GM12878 (cell line): Measurements from ENCODE around the gene ZKSCAN7. TPM values are rescaled to one million over a fixed set of nuclear protein-coding genes. Genes with fewer than 3 reads are reported as not detected.
"Not testable (repeated sequence)": the region's sequence is repeated elsewhere in the genome, so short reads cannot be mapped to it uniquely, and the experiment has no call there.

Experiments
- ATAC-seq: fragments of 200-7000 bp; cut with Tn5 transposase; 3 replicates; pipeline ENCODE4 v1.9.1; 2020; ENCODE audit warnings: mild to moderate bottlenecking, moderate library complexity
- BruUV-seq: library from RNA; stranded (reverse); fragments of 400-500 nt; replicated peaks from 2 replicates; lab custom pipeline; 2021; lab: Mats Ljungman, UMichigan
- CTCF ChIA-PET: fragments of 300-600 bp; sonication (Branson Sonifier 250); formaldehyde crosslinking; extraction: SDS; loops from one replicate; lab custom pipeline; 2021; ENCODE audit warnings: inconsistent platforms; lab: Yijun Ruan, JAX
- POLR2A ChIA-PET: fragments of 350-600 bp; formaldehyde crosslinking; extraction: SDS; loops from one replicate; lab custom pipeline; 2021; ENCODE audit warnings: inconsistent platforms; lab: Charles Lee
- RAD21 ChIA-PET: fragments of 300-600 bp; sonication (Branson Sonifier 250); formaldehyde crosslinking; loops from one replicate; lab custom pipeline; 2023; ENCODE audit warnings: antibody characterized with exemption; ENCODE audit not compliant: unreplicated experiment; lab: Charles Lee
- SMC1A ChIA-PET: fragments of 300-600 bp; sonication (Branson Sonifier 250); formaldehyde crosslinking; loops from one replicate; lab custom pipeline; 2023; ENCODE audit not compliant: unreplicated experiment, uncharacterized antibody; lab: Charles Lee
- DNase-seq: peaks from one replicate; pipeline ENCODE4 v3.0.0-alpha.2; 2011; ENCODE audit warnings: low read depth, low spot score
- FAIRE-seq: peaks from 3 replicates; lab custom pipeline; 2011; peaks lifted over from hg19 to GRCh38; lab: Jason Lieb, UNC
- H2AFZ ChIP-seq: 2 replicates; pipeline ENCODE4 v1.6.0; 2011; ENCODE audit warnings: low read depth, low read length, control low read depth; ENCODE audit not compliant: control insufficient read depth
- H3K27ac ChIP-seq: 2 replicates; pipeline ENCODE4 v1.5.1; 2011; ENCODE audit warnings: control low read depth; ENCODE audit not compliant: control insufficient read depth, insufficient read depth
- H3K27me3 ChIP-seq, 2 experiments: replicated peaks in 1 of 2; 2 replicates each; pipeline versions ENCODE4 v1.6.0 to v1.6.1; 2011; ENCODE audit warnings: low read length in 1 of 2; ENCODE audit not compliant: control insufficient read depth in 2 of 2, insufficient read depth in 2 of 2
- H3K36me3 ChIP-seq, 2 experiments: 2 replicates each; pipeline ENCODE4 v1.5.1; 2011; ENCODE audit warnings: low read length in 1 of 2; ENCODE audit not compliant: control insufficient read depth in 2 of 2, insufficient read depth in 2 of 2
- H3K4me1 ChIP-seq: 2 replicates; pipeline ENCODE4 v1.6.1; 2011; ENCODE audit warnings: mild to moderate bottlenecking, low read length, moderate library complexity, mixed read lengths; ENCODE audit not compliant: control insufficient read depth, insufficient read depth
- H3K4me2 ChIP-seq: 2 replicates; pipeline ENCODE4 v1.6.0; 2011; ENCODE audit warnings: control low read depth; ENCODE audit not compliant: control insufficient read depth, insufficient read depth
- H3K4me3 ChIP-seq: fragments of 200-600 bp; sonication (generic); 2 replicates; pipeline ENCODE4 v1.5.1; 2016
- H3K79me2 ChIP-seq: 2 replicates; pipeline ENCODE4 v1.6.0; 2011; ENCODE audit warnings: low read length; ENCODE audit not compliant: control insufficient read depth, insufficient read depth
- H3K9ac ChIP-seq: 2 replicates; pipeline ENCODE4 v1.8.0; 2011; ENCODE audit warnings: low read length, control low read depth, mixed read lengths; ENCODE audit not compliant: control insufficient read depth, insufficient read depth
- H3K9me3 ChIP-seq: replicated peaks from 3 replicates; pipeline ENCODE4 v1.5.1; 2011; ENCODE audit warnings: mild to moderate bottlenecking, low read length; ENCODE audit not compliant: control insufficient read depth, insufficient read depth
- H4K20me1 ChIP-seq: 2 replicates; pipeline ENCODE4 v1.6.0; 2011; ENCODE audit not compliant: control insufficient read depth, insufficient read depth
- NFYA ChIP-seq: IDR thresholded peaks from 2 replicates; pipeline ENCODE4 v1.6.1; 2011; ENCODE audit warnings: low read depth, mild to moderate bottlenecking, low read length, improper control_type of control experiment, borderline replicate concordance
- WGBS: methylation state at CpG from one replicate; pipeline ENCODE4 v1.1.6; 2016; ENCODE audit warnings: low lambda C conversion rate; ENCODE audit not compliant: insufficient replicate concordance, insufficient coverage; ENCODE audit errors: missing lambda C conversion rate; 5-methylcytosine and 5-hydroxymethylcytosine counted together
- in situ Hi-C: fragments of 300-500 bp; cut with MboI; formaldehyde crosslinking; loops from 9 replicates; pipeline ENCODE4 v1.14.3; 2018; ENCODE audit warnings: mixed read lengths
- intact Hi-C: fragments of 100-400 bp; cut with micrococcal nuclease; formaldehyde crosslinking; loops from one replicate; pipeline ENCODE4 v1.14.2; 2022; ENCODE audit not compliant: unreplicated experiment
- polyA plus RNA-seq, 11 experiments: library from polyadenylated mRNA; depleted of rRNA in 4 of 11; unstranded in 6 of 11; stranded (reverse) in 5 of 11; fragments of >200 nt; fragmentation: Nextera tagmentation in 4 of 11; fragmentation: Illumina TruSeq in 1 of 11; extraction: Ambion mirVana in 4 of 11; extraction: Trizol in 1 of 11; gene quantifications; 1 replicate in 1 of 11; 2 replicates in 10 of 11; pipeline versions ENCODE4 v1.2.1 to v1.2.3, GENCODE V29; 2011 to 2016; ENCODE audit warnings: inconsistent platforms in 2 of 11, missing spikeins in 2 of 11, low read depth in 1 of 11
- total RNA-seq, 4 experiments: library from RNA; depleted of rRNA in 3 of 4; stranded (reverse); fragments of >200 nt in 3 of 4; fragmentation: Illumina TruSeq in 1 of 4; extraction: Trizol in 1 of 4; gene quantifications; 2 replicates each; pipeline versions ENCODE4 v1.2.1 to v1.2.3, GENCODE V29; 2013 to 2021

The ZKSCAN7 gene
- total and polyA plus RNA-seq, 10 of the 15 experiments (the other 5 are each of a cell fraction or from before 2014, with no cell fraction given), result 0.77 to 6.0 (median 3.5) TPM

DNA sequence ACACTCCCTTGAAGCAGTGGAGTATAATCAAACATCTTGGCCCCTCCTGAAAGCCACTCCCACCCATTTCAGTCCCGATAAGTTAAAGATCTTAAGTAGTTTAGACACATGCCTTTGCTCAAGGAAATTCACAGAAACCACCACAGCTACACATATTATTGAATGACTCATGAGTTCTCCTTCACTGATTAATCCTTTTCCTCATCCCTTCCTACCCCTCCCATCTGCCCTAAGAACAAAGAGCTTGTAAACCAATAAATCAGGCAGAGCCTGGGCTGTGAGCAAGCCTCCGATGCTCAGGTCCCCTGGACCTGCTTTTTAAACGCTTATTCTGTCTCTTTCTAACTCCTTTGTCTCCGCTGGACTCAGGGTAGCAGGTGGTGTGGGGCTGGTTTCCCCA is 20.3 kb upstream of the ZKSCAN7 start:
- WGBS, result 8% methylated on average over 4 of the region's 4 CpGs
- H3K4me3 ChIP-seq, ATAC-seq, DNase-seq, H3K4me1 ChIP-seq, H3K79me2 ChIP-seq, POLR2A ChIA-PET, FAIRE-seq, H3K36me3 ChIP-seq, H3K27me3 ChIP-seq, H2AFZ ChIP-seq, H3K9me3 ChIP-seq, H4K20me1 ChIP-seq, H3K9ac ChIP-seq, H3K27ac ChIP-seq, H3K4me2 ChIP-seq, BruUV-seq: not testable (repeated sequence)
- CTCF ChIA-PET, result interaction anchor here (1.1 to 4.4 kb wide), 3 partner anchors 19 to 506 kb away, joined by 3 to 56 read pairs (median 4); no protein-coding TSS in a partner anchor
- SMC1A ChIA-PET, result interaction anchor here (1.4 to 2.3 kb wide), 2 partner anchors 17 to 379 kb away, joined by 4 to 21 read pairs; no protein-coding TSS in a partner anchor
- RAD21 ChIA-PET, result interaction anchor here (1.6 to 4.5 kb wide), 2 partner anchors 213 to 379 kb away, joined by 3 to 23 read pairs; no protein-coding TSS in a partner anchor
- intact Hi-C loops (loop anchor here (5.0 kb wide), 1 partner anchor 212 kb away; no protein-coding TSS in a partner anchor), in situ Hi-C loops (loop anchor here (5.0 kb wide), 1 partner anchor 383 kb away; no protein-coding TSS in a partner anchor)

GRCh38 chr3:44535364-44535763 is 19.6 kb upstream of the ZKSCAN7 start:
- no peak for TF ChIP-seq NFYA
- H3K4me2 ChIP-seq, result no peak overlapping the region
- no peaks in the 10 kb centered on the region for H4K20me1 ChIP-seq
- in situ Hi-C loops, result no loop called here
- FAIRE-seq, result no peak
- ATAC-seq, result no peak
- no TSS peak for BruUV-seq
- SMC1A ChIA-PET, result interaction anchor here (1.4 kb wide), 1 partner anchor 379 kb away, joined by 4 read pairs; no protein-coding TSS in a partner anchor
- no peaks in the 10 kb centered on the region for H3K36me3 ChIP-seq
- H3K27ac ChIP-seq, result no peak overlapping the region
- no peak overlapping the region for H2AFZ ChIP-seq
- CTCF ChIA-PET, result interaction anchor here (1.1 to 4.4 kb wide), 2 partner anchors 18 to 379 kb away, joined by 4 to 56 read pairs; no protein-coding TSS in a partner anchor
- no peaks in the 10 kb centered on the region for H3K27me3 ChIP-seq
- no peaks in the 10 kb centered on the region for H3K4me1 ChIP-seq
- no peaks in the 10 kb centered on the region for H3K79me2 ChIP-seq
- 6% methylated on average over 1 of the region's 1 CpG for WGBS
- POLR2A ChIA-PET, result interaction anchor here (1.1 kb wide), 1 partner anchor 147 kb away, joined by 3 read pairs; no protein-coding TSS in a partner anchor
- no peak overlapping the region for H3K4me3 ChIP-seq
- intact Hi-C loops, result no loop called here
- no peak overlapping the region for H3K9ac ChIP-seq
- RAD21 ChIA-PET, result interaction anchor here (4.5 kb wide), 1 partner anchor 378 kb away, joined by 23 read pairs; no protein-coding TSS in a partner anchor
- H3K9me3 ChIP-seq, result no peaks in the 10 kb centered on the region
- no peak for DNase-seq

DNA sequence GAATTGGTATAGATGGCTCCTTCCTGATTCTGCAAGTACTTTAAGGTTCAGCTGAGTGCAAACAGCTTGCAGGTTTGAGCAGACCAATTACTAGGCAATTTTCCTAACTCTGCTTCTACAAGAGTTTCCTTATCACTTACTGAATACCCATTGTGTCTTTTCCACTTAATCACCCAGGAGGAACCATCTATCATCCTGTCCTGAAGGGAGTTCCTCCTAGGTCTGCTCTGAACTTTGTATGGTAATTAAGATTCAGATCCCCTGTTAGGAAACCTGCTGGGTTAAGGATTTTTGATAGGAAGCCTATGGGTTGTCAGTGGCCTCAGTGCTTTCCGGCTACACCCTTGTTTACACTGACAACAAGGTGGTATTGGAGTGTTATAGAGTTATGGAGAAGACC is 10.2 kb upstream of the ZKSCAN7 start:
- DNase-seq, H3K27ac ChIP-seq, H3K79me2 ChIP-seq, RAD21 ChIA-PET, H4K20me1 ChIP-seq, H2AFZ ChIP-seq, H3K4me2 ChIP-seq, ATAC-seq, FAIRE-seq, intact Hi-C loops, H3K4me3 ChIP-seq, BruUV-seq, H3K27me3 ChIP-seq, H3K4me1 ChIP-seq, H3K9me3 ChIP-seq, H3K9ac ChIP-seq, CTCF ChIA-PET, POLR2A ChIA-PET, in situ Hi-C loops, H3K36me3 ChIP-seq: not testable (repeated sequence)
- SMC1A ChIA-PET, result interaction anchor here (0.5 kb wide), 1 partner anchor 347 kb away, joined by 4 read pairs; no protein-coding TSS in a partner anchor
- WGBS, result 0% methylated on average over 1 of the region's 1 CpG
